GM12865 (cell line): Measurements from ENCODE around the gene BCKDHA.
A peak's percentile ranks its signal among the peaks of the same experiment; 100 is the strongest.

ENCODE experiments used
- DNase-seq: peaks from one replicate; pipeline ENCODE4 v3.0.0; 2010; ENCODE audit warnings: low read depth
- H3K4me3 ChIP-seq: 2 replicates; pipeline ENCODE4 v1.5.1; 2011; ENCODE audit warnings: mild to moderate bottlenecking, low read depth, low read length, control low read depth
- TF ChIP-seq, protein P1 (sequence below): IDR thresholded peaks from 2 replicates; pipeline ENCODE4 v1.5.1; 2011; ENCODE audit warnings: low read length, control low read depth, low read depth, inconsistent platforms; ENCODE audit not compliant: insufficient read depth; ENCODE audit errors: missing control alignments

BCKDHA gene

DNA sequence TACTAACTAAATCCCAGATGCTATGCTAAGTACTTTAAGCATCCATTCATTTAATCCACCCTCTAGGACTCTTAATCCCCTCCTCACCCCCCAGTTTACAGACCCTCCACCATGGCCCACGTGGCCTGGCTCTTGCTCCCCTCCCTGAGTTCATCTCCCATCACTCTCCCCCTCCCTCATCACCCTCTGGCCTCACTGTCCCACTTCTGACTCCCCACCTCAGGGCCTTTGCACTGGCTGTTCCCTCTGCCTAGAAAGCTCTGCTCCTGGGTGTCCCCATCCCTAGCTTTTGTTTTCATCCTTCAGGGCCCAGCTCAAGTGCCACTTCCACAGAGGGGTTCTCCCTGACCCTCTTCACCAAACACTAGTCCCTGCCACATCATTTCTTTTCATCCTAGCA is 37.9 kb upstream of the BCKDHA start:
- TF ChIP-seq, protein P1, sequence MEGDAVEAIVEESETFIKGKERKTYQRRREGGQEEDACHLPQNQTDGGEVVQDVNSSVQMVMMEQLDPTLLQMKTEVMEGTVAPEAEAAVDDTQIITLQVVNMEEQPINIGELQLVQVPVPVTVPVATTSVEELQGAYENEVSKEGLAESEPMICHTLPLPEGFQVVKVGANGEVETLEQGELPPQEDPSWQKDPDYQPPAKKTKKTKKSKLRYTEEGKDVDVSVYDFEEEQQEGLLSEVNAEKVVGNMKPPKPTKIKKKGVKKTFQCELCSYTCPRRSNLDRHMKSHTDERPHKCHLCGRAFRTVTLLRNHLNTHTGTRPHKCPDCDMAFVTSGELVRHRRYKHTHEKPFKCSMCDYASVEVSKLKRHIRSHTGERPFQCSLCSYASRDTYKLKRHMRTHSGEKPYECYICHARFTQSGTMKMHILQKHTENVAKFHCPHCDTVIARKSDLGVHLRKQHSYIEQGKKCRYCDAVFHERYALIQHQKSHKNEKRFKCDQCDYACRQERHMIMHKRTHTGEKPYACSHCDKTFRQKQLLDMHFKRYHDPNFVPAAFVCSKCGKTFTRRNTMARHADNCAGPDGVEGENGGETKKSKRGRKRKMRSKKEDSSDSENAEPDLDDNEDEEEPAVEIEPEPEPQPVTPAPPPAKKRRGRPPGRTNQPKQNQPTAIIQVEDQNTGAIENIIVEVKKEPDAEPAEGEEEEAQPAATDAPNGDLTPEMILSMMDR, result no peak
- H3K4me3 ChIP-seq, result no peak overlapping the region
- DNase-seq, result no peak

DNA sequence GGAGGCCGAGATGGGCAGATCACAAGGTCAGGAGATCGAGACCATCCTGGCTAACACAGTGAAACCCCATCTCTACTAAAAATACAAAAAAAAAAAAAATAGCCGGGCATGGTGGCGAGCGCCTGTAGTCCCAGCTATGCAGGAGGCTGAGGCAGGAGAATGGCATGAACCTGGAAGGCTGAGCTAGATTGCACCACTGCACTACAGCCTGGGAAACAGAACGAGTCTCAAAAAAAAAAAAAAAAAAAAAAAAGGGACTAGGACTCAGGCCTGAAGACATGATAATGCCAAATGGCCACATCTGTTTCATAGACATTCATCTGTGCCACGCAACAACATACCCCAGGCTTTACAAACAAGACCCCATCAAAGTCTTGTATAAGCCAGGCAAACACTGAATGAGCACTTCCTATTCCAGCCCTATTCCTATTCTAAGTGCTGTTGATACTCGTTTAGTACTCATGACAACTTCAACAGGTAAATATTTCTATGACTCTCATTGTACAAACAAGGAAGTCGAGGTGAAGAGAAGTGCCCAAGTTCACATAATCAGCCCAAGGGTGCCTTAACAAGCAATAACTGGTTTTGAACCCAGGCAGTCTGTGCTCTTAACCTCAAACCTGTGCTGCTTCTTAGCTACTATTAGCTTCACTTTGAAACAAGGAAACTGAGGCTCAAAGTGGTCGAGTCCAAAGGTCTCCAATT is 35.3 kb upstream of the BCKDHA start:
- TF ChIP-seq, protein P1, result no peak
- DNase-seq, result no peak
- H3K4me3 ChIP-seq, result no peak overlapping the region

DNA sequence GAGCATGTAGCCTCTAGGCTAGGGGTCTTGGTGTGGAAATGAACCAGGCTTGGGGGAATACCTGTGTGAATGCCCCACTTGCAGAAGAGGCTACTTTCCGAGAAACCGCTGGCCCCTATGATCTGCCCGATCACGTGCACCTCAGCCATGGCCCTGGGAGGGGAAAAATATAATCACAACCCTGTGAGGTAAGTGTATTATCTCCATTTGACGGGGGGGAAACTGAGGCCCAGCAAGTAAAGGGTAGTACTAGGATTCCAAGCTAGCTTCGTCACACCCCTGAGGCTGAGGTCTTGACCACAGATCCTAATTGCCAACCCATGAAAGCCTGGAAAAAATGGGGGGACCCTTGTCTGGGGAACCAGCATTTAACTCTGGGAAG is 34.3 kb upstream of the BCKDHA start:
- DNase-seq, result peak; percentile 43
- peak overlapping the region; percentile 71 for H3K4me3 ChIP-seq
- TF ChIP-seq, protein P1, result no peak

DNA sequence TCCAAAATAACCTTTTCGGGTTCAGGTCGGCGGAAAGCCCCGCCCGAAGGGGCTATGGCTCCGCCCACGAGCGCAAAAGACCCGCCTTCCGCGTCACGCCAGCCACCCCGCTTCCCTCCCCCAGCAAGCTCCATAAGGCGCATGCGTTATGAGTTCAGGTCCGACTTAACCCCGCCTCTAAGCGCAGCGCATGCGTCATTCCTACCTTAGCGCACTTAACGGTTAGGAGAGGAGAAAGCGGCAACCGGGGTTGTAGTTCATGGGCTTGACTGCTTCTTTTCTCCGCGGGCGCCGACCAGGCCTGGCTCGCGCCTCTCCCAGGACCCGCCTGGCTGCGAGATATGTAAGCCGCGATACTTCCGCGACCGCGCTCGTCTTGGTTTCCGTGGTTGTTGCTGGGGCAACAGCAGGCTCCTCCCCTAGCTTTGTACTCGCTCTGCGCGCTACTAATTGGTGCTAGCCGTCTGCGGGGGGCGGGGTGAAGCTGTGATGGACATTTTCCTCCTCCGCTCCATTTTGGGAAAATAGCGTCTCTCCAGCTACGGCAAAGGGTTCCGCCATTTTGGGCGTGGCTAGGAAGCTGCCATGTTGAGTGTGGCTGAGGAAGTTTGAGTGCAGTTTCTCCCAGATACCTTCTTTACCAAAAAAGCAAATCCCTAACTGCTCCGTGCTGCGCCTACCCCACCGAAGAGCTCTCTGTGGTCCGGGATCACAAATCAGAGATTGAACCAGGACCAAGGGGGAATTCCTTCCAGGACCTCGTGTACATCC is 33.7 kb upstream of the BCKDHA start, which contains the start of gene B9D2:
B9D2 (minus strand) TSS at position 397 of the 771 bp plus-strand sequence. CDS start 630 bp downstream, outside the sequence.
- TF ChIP-seq, protein P1, result no peak
- peak within 1 kb of the TSS; percentile 71 for H3K4me3 ChIP-seq
- DNase-seq, result peak; percentile 99

DNA sequence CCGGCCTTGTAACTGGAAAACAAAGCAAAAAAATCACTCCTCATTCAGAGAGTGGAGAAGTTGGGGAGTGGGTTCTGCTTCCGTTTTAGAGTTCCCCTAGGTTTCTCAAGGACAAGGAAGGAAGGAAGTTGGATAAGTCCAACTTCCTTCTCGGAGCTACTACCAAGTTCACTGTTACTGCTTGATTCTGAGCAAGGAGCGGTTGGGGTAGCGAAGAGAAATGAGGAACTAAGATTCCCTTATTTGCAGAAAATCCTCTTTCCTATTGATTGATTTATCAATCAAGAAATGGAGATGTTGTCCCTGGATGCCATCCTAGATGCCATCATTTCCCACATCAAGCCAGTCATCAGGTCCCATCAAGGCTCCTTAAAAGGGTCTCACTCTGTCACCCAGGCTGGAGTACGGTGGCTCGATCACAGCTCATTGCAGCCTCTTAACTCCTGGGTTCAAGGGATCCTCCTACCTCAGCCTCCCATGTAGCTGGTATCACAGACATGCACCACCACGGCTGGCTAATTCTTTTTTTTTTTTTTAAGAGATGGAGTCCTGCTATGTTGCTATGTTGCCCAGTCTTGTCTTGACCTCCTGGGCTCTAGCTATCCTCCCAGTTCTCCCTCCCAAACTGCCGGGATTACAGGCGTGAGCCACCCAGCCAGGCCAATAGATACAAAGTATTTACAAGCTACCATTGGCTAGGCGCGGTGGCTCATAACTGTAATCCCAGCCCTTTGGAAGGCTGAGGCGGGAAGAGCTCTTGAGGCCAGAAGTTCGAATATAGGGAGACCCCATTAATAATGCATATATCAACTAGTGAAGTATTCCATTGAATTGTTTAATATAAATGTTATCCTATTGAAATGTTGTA is 32.9 kb upstream of the BCKDHA start:
- TF ChIP-seq, protein P1, result no peak
- H3K4me3 ChIP-seq, result peak overlapping the region; percentile 71
- peak; percentile 42 for DNase-seq

DNA sequence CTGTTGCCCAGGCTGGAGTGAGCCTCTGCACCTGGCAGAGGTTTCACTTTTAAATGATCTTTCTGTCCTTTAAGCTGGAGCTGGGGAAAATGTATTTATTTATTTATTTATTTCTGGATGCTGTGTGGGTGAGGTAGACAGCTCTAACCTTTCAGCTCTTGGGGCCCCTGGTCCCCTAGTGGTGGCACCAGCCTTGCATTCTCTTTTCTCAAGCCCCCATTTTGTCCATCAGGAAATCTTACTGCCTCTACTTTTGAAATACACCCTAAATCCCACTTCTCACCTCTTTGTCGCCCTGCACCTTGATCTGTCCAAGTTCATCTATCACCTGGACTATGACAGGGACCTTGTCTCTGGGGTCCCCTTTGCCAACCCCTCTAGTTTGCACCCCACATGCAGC is 31.5 kb upstream of the BCKDHA start:
- H3K4me3 ChIP-seq, result no peak overlapping the region
- TF ChIP-seq, protein P1, result peak; percentile 44
- peak; percentile 63 for DNase-seq
